Retinal pigment epithelial cell (primary cell): Measurements from ENCODE around the gene RFLNA.
A peak's percentile ranks its signal among the peaks of the same experiment; 100 is the strongest.

Experiments used
- DNase-seq: peaks from one replicate; pipeline ENCODE4 v3.0.0-alpha.2; 2010; ENCODE audit warnings: low read depth
- H3K4me3 ChIP-seq: 2 replicates; pipeline ENCODE4 v1.5.1; 2011; ENCODE audit warnings: mild to moderate bottlenecking, low read length, control low read depth, moderate library complexity
- TF ChIP-seq, protein P1 (sequence below): conservative IDR thresholded peaks from 2 replicates; pipeline ENCODE4 v1.5.1; 2011; ENCODE audit warnings: low read depth, low read length, control low read depth, inconsistent platforms

Gene RFLNA

DNA sequence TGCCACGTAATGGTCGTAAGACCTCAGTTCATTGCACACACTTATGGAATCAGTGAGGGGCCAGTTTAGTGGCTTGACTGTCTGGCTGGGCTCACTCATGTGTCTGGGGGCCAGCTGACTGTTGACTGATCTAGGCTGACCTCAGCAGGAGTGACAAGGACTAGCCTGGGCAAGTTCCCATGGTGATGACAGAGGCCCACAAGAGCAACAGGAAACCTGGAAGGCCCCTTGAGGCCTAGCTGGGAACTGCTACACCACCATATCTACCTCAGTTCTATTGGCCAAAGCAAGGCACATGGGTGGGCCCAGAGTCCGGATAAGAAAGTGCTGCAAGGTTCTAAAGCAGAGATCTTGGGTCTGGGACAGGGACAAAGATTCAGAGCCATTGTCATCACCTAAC, 21.3 kb upstream of the RFLNA start:
- TF ChIP-seq, protein P1, sequence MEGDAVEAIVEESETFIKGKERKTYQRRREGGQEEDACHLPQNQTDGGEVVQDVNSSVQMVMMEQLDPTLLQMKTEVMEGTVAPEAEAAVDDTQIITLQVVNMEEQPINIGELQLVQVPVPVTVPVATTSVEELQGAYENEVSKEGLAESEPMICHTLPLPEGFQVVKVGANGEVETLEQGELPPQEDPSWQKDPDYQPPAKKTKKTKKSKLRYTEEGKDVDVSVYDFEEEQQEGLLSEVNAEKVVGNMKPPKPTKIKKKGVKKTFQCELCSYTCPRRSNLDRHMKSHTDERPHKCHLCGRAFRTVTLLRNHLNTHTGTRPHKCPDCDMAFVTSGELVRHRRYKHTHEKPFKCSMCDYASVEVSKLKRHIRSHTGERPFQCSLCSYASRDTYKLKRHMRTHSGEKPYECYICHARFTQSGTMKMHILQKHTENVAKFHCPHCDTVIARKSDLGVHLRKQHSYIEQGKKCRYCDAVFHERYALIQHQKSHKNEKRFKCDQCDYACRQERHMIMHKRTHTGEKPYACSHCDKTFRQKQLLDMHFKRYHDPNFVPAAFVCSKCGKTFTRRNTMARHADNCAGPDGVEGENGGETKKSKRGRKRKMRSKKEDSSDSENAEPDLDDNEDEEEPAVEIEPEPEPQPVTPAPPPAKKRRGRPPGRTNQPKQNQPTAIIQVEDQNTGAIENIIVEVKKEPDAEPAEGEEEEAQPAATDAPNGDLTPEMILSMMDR = peak; percentile 37
- peak; percentile 17 for DNase-seq
- no peak overlapping the region for H3K4me3 ChIP-seq

DNA sequence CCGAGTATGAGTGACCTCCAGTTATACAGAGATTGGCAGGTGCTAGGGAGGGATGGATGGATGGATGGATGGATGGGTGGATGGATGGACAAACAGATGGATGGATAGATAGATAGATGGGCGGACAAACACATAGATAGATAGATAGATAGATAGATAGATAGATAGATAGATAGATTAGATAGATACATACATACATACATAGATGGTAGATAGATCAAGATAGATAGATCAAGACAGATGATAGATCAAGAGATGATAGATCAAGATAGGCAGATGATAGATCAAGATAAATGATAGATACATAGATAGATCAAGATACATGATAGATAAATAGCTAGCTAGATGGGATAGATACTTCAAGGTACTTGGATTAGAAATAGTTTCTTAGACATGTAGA, 18.6 kb upstream of the RFLNA start:
- no peak overlapping the region for H3K4me3 ChIP-seq
- DNase-seq = no peak
- TF ChIP-seq, protein P1 = no peak

DNA sequence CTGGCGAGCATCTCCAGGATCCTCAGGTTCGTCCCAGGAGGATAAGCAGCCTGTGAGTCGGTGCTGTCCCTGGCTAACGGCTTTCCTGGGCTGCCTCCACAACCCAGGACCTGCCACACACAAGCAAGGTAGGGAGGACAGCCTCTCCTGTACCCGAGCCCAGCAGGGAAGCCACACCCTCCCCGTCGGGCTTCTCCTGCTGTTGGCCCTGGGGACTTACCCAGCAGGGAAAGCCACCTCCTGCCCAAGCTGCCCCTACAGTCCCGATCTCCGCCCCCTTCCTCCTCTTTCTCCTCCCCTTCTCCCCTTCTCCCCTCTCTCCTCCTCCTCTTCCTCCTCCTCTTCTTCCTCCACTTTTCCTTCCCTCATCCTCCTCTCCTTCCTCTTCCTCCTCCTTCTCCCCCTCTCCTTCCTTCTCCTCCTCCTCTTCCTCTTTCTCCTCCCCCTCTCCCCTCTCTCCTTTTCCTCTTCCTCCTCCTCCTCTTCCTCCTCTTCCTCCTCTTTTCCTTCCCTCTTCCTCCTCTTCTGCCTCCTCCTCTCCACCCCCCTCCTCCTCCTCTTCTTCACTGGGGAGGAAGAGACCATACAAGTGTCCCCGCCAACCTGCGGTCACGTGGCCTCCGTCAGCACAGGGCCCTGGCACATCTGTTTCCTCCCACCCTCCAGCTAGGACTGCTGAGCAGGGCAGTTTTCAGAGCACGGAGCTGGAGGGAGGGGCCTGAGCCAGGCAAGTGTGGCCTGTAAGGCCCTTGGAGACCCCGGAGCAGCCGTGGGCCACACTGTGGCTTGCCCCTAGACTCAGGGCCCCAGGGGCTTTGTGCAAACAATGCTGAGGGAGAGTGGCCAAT, 17.3 kb upstream of the RFLNA start:
- H3K4me3 ChIP-seq = no peak overlapping the region
- no peak for DNase-seq
- TF ChIP-seq, protein P1 = no peak

DNA sequence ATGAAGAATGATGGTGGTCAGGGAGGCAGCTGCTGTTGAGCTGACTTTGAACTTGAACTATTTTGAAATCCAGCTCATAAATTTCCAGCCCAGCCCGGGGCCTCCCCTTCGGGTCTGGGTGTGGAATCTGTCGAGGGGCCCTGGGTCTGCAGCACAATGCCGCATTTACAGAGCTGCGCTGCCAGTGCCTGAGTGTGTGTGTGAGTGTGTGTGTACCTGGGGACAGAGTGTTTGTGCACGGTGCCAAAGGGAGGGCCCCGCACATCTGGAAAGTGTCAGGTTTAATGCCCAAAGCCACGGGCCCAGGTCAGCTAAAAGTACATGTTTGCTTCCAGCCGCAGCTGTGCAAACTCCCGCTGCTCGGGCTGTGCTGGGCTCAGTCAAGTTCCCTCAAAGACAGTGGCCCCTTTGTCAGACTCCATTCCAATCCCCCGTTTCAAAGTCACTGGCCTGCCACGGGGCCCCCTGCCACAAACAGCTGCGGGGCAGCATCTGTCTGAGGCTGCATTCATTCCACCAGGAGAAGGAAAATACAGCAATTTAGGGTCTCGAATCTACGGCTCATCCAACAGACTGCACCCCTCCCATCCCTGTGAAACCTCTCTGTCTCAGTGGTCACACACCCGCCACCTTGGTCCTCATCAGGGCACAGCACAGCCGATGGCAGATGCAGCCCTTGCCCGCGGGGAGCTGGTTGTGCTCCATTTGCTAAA, 16.3 kb upstream of the RFLNA start:
- TF ChIP-seq, protein P1 = no peak

DNA sequence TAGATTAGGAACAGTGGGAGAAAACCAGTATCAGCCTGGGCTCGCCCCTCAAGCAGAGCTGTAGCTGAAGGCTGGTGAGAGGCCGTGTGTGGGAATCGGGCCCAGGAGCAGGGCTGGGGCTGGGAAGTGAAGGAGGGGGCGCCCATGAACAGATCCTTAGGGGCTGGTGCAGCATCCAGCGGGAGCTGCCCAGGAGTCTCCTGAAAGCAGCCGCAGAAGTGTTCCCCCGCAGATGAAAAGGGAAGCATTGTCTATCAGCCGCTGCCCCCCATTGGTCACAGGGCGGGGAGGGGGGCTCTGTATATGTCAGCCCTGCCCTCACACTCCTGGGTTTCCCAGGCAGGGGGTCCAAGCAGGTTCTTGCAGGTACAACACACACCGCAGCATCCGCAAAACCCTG, 15.6 kb upstream of the RFLNA start:
- H3K4me3 ChIP-seq = no peak overlapping the region
- TF ChIP-seq, protein P1 = no peak
- DNase-seq = no peak

More for the DNA sequence above, 16.3 kb upstream of the RFLNA start:
- no peak overlapping the region for H3K4me3 ChIP-seq
- no peak for DNase-seq

DNA sequence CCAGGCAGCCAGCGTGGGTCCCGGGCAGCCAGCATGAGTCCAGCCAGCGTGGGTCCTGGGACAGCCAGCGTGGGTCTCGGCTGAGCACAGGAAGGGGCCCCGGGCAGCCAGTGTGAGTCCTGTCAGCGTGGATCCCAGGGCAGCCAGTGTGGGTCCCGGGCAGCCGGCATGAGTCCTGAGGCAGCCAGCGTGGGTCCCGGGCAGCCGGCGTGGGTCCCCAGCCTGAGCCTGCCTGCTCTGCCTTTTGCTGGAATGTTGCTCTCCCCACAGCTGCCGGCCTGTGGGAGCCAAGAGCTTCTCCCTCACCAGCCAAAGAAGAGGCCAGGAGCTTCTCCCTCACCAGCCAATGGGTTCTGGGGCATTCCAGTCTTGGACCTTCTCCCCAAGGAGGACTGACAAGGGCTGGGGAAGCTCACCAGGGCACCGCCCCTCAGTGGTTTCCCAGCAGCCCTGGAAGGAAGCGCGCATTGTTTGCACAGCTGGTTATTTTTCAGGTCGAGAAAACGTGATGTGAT, 15.0 kb upstream of the RFLNA start:
- DNase-seq = no peak
- TF ChIP-seq, protein P1 = no peak
- no peak overlapping the region for H3K4me3 ChIP-seq
